ENCODE data around the gene MAZ.

- TF ChIP-seq EZH2phosphoT487 (IDR thresholded peaks at IDR 0.05) (no peak), CTCF (IDR thresholded peaks at IDR 0.05) (no peak)
Measured at GRCh38 chr16:29790949-29791844, 15.1 kb upstream of the MAZ start.
